ENCODE measurements around the gene SEH1L. TPM values are rescaled to one million over a fixed set of nuclear protein-coding genes. Genes with fewer than 3 reads are reported as not detected.

Gene SEH1L
- total RNA-seq, 1 donor from 2014 or later: 48.6 TPM

GRCh38 chr18:12906119-12906518, 41.7 kb upstream of the SEH1L start:
- peaks cover 11% of the 10 kb centered on the region for H3K4me1 ChIP-seq

GRCh38 chr18:12906773-12907172, 41.0 kb upstream of the SEH1L start:
- H3K4me2 ChIP-seq: no peak overlapping the region
- no peak overlapping the region for H3K9ac ChIP-seq
- peaks cover 13% of the 10 kb centered on the region for H3K27me3 ChIP-seq
- H3F3A ChIP-seq (ENCODE audit: low read depth): no peaks in the 10 kb centered on the region
- peaks cover 11% of the 10 kb centered on the region for H3K4me1 ChIP-seq
- H3K4me3 ChIP-seq: no peak overlapping the region
- no peaks in the 10 kb centered on the region for H4K20me1 ChIP-seq (ENCODE audit: low read depth)
- no peaks in the 10 kb centered on the region for H3K36me3 ChIP-seq
- no peak overlapping the region for H2AFZ ChIP-seq (replicated peaks)
- Mint-ChIP-seq H3K27me3 (ENCODE audit: insufficient read depth, low read depth) (peaks cover 4% of the 10 kb centered on the region), H3K9me3 (no peaks in the 10 kb centered on the region), H3K4me3 (no peak overlapping the region), H3K4me1 (no peaks in the 10 kb centered on the region), H3K27ac (no peak overlapping the region), H3K36me3 (no peaks in the 10 kb centered on the region)
- no peaks in the 10 kb centered on the region for H3K9me3 ChIP-seq (ENCODE audit: low read depth)
- TF ChIP-seq EZH2 (IDR thresholded peaks at IDR 0.05): no peak
- TF ChIP-seq, protein P1, sequence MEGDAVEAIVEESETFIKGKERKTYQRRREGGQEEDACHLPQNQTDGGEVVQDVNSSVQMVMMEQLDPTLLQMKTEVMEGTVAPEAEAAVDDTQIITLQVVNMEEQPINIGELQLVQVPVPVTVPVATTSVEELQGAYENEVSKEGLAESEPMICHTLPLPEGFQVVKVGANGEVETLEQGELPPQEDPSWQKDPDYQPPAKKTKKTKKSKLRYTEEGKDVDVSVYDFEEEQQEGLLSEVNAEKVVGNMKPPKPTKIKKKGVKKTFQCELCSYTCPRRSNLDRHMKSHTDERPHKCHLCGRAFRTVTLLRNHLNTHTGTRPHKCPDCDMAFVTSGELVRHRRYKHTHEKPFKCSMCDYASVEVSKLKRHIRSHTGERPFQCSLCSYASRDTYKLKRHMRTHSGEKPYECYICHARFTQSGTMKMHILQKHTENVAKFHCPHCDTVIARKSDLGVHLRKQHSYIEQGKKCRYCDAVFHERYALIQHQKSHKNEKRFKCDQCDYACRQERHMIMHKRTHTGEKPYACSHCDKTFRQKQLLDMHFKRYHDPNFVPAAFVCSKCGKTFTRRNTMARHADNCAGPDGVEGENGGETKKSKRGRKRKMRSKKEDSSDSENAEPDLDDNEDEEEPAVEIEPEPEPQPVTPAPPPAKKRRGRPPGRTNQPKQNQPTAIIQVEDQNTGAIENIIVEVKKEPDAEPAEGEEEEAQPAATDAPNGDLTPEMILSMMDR (IDR thresholded peaks at IDR 0.05): no peak
- H3K79me2 ChIP-seq (ENCODE audit: low read depth): no peaks in the 10 kb centered on the region
- H3K27ac ChIP-seq: no peak overlapping the region
- no peak for DNase-seq (ENCODE audit: low spot score)

More at GRCh38 chr18:12906119-12906518, 41.7 kb upstream of the SEH1L start:
- no peaks in the 10 kb centered on the region for H4K20me1 ChIP-seq (ENCODE audit: low read depth)
- H3K4me2 ChIP-seq: no peak overlapping the region
- Mint-ChIP-seq H3K4me3 (no peak overlapping the region), H3K9me3 (no peaks in the 10 kb centered on the region), H3K27ac (no peak overlapping the region), H3K4me1 (no peaks in the 10 kb centered on the region), H3K27me3 (ENCODE audit: insufficient read depth, low read depth) (peaks cover 4% of the 10 kb centered on the region), H3K36me3 (no peaks in the 10 kb centered on the region)
- TF ChIP-seq EZH2phosphoT487 (IDR thresholded peaks at IDR 0.05) (no peak), EZH2 (IDR thresholded peaks at IDR 0.05) (no peak)
- TF ChIP-seq, protein P1 (IDR thresholded peaks at IDR 0.05): no peak
- no peaks in the 10 kb centered on the region for H3K36me3 ChIP-seq
- no peak overlapping the region for H3K9ac ChIP-seq
- H3K79me2 ChIP-seq (ENCODE audit: low read depth): no peaks in the 10 kb centered on the region
- no peak overlapping the region for H2AFZ ChIP-seq (replicated peaks)
- DNase-seq (ENCODE audit: low spot score): no peak
- no peak overlapping the region for H3K4me3 ChIP-seq
- no peak overlapping the region for H3K27ac ChIP-seq
- no peaks in the 10 kb centered on the region for H3F3A ChIP-seq (ENCODE audit: low read depth)
- peaks cover 7% of the 10 kb centered on the region for H3K27me3 ChIP-seq
- no peaks in the 10 kb centered on the region for H3K9me3 ChIP-seq (ENCODE audit: low read depth)

DNA sequence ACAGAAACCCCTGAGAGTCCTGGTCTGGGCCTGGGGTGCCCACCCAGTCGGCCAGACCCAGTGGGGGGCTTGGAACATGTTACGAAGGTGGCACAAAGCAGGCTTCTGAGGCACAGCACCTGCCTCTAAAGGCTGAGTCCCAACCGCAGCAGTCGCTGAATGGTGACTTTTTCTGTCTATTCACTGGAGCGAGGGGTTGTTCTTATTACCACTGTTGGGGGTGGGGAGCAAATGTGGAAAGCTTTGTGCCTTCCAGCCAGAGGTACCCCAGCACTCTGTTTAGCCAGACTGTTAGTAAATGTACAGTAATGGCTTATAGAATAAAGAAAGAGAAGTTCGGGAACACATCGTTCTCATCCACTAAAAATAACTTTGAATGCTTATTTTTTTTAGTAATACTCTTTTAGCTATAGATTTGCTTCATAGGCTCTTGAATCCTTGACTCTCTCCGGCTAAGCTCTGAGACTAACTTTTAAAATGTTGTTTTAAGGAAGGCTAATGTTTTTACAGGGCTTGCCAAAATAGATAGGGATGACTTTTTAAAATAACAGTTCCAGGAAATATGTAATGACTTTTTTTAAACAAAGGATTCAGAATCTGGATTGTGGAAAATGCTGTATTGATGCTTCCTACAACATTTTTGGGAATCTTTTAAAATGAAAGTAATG, 40.4 kb upstream of the SEH1L start:
- Mint-ChIP-seq H3K9me3 (no peaks in the 10 kb centered on the region), H3K27me3 (ENCODE audit: insufficient read depth, low read depth) (peaks cover 4% of the 10 kb centered on the region), H3K27ac (peak overlapping the region; percentile 78), H3K36me3 (no peaks in the 10 kb centered on the region), H3K4me1 (no peaks in the 10 kb centered on the region), H3K4me3 (no peak overlapping the region)
- no peaks in the 10 kb centered on the region for H3K9me3 ChIP-seq (ENCODE audit: low read depth)
- peak overlapping the region; percentile 36 for H2AFZ ChIP-seq (replicated peaks)
- DNase-seq (ENCODE audit: low spot score): peak; percentile 42
- peak overlapping the region; percentile 17 for H3K4me2 ChIP-seq
- H3K27me3 ChIP-seq: peaks cover 19% of the 10 kb centered on the region
- H4K20me1 ChIP-seq (ENCODE audit: low read depth): no peaks in the 10 kb centered on the region
- no peak overlapping the region for H3K9ac ChIP-seq
- no peaks in the 10 kb centered on the region for H3F3A ChIP-seq (ENCODE audit: low read depth)
- H3K4me3 ChIP-seq: no peak overlapping the region
- H3K79me2 ChIP-seq (ENCODE audit: low read depth): no peaks in the 10 kb centered on the region
- TF ChIP-seq, protein P1 (IDR thresholded peaks at IDR 0.05): no peak
- TF ChIP-seq EZH2 (IDR thresholded peaks at IDR 0.05): no peak
- TF ChIP-seq EZH2phosphoT487 (IDR thresholded peaks at IDR 0.05): no peak
- H3K27ac ChIP-seq: no peak overlapping the region
- H3K4me1 ChIP-seq: peaks cover 11% of the 10 kb centered on the region
- H3K36me3 ChIP-seq: no peaks in the 10 kb centered on the region
